Measurements from ENCODE around the gene ITPKB. TPM values are rescaled to one million over a fixed set of nuclear protein-coding genes. Genes with fewer than 3 reads are reported as not detected.
"Not testable (repeated sequence)": the region's sequence is repeated elsewhere in the genome, so short reads cannot be mapped to it uniquely, and the experiment has no call there.

Gene ITPKB
- total RNA-seq, 1 donor from 2014 or later: 24.8 TPM

GRCh38 chr1:226629210-226629895 is 109.7 kb downstream of the ITPKB start:
- intact Hi-C loops (cut with DNase I): no loop called here
- DNase-seq (ENCODE audit: missing footprints): peak; percentile 44
- ATAC-seq: no peak

GRCh38 chr1:226628612-226629155 is 110.4 kb downstream of the ITPKB start:
- DNase-seq (ENCODE audit: missing footprints) (peak; percentile 45), ATAC-seq (no peak)
- intact Hi-C loops (cut with DNase I): no loop called here

DNA sequence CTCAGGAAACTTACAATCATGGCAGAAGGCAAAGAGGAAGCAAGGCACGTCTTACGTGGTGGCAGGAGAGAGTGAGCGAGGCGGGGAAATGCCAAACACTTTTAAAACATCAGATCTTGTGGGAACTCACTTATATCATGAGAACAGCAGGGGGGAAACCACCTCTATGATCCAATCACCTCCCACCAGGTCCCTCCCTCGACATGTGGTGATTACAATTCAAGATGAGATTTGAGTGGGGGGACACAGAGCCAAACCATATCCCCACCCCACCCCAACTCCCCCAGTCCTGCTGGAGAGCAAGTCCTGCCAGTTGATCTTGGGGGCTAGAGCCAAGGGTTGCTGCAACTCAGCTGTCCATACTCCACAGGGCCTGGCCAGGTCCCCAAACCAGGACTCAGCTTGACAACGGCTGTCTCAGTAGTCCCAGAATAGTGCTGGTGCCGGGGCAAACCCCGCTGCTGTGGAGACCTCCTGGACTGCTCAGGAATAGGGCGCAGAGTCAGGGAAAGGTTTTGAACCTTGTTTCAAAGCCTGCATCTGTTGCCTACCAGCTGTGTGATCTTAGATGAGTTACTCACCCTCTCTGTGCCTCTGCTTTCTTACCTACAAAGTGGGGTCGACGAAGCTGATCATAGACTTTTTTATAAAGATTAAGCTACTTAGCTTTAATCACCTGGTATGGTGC is 111.0 kb downstream of the ITPKB start:
- intact Hi-C loops (cut with DNase I): loop anchor here (2.0 kb wide), 1 partner anchor 201 kb away; no protein-coding TSS in a partner anchor
- DNase-seq (ENCODE audit: missing footprints) (no peak), ATAC-seq (no peak)

- intact Hi-C loops (cut with DNase I): loop anchor here (2.0 kb wide), 1 partner anchor 202 kb away; no protein-coding TSS in a partner anchor
- ATAC-seq (no peak), DNase-seq (ENCODE audit: missing footprints) (no peak)
These were observed 111.9 kb downstream of the ITPKB start for GRCh38 chr1:226627050-226627755.

GRCh38 chr1:226626577-226626956 is 112.5 kb downstream of the ITPKB start:
- DNase-seq (ENCODE audit: missing footprints) (peak; percentile 87), ATAC-seq (peak; percentile 81)
- intact Hi-C loops (cut with DNase I): loop anchor here (2.0 kb wide), 1 partner anchor 202 kb away; no protein-coding TSS in a partner anchor

- DNase-seq (ENCODE audit: missing footprints) (peak; percentile 52), ATAC-seq (peak; percentile 19)
- intact Hi-C loops (cut with DNase I): loop anchor here (2.0 kb wide), 1 partner anchor 203 kb away; no protein-coding TSS in a partner anchor
These were observed 113.1 kb downstream of the ITPKB start for GRCh38 chr1:226625832-226626576.

DNA sequence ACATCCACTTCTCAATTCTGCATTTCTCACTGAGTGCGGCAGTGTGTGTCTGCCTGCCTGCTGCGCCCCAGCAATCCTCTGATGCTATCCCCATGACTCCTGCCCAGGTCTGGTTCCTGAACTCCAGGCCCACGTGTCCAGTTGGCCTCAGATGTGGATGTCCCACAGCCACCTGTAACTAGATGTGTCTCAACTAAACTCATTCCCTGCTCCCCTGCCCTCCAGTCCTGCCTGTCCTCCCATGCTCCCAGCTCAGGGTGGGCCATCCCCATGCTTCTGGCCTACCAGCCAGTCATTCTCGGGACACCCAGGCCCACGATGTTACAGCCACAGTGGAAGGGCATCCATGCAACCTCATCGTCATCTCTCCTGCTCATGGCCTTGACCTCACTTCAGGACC is 113.8 kb downstream of the ITPKB start:
- peak; percentile 52 for DNase-seq (ENCODE audit: missing footprints)
- intact Hi-C loops (cut with DNase I): no loop called here
- ATAC-seq: no peak

- DNase-seq (ENCODE audit: missing footprints): peak; percentile 46
- ATAC-seq: no peak
- intact Hi-C loops (cut with DNase I): no loop called here
These were observed 114.6 kb downstream of the ITPKB start for GRCh38 chr1:226624526-226624925.

GRCh38 chr1:226622012-226622411 is 117.1 kb downstream of the ITPKB start:
- DNase-seq (ENCODE audit: missing footprints): no peak
- intact Hi-C loops (cut with DNase I): no loop called here
- no peak for ATAC-seq

- no peak for DNase-seq (ENCODE audit: missing footprints)
- ATAC-seq: no peak
- intact Hi-C loops (cut with DNase I): no loop called here
These were observed 120.1 kb downstream of the ITPKB start for GRCh38 chr1:226619031-226619430.

GRCh38 chr1:226618380-226618779 is 120.7 kb downstream of the ITPKB start:
- intact Hi-C loops (cut with DNase I): no loop called here
- no peak for DNase-seq (ENCODE audit: missing footprints)
- ATAC-seq: no peak

DNA sequence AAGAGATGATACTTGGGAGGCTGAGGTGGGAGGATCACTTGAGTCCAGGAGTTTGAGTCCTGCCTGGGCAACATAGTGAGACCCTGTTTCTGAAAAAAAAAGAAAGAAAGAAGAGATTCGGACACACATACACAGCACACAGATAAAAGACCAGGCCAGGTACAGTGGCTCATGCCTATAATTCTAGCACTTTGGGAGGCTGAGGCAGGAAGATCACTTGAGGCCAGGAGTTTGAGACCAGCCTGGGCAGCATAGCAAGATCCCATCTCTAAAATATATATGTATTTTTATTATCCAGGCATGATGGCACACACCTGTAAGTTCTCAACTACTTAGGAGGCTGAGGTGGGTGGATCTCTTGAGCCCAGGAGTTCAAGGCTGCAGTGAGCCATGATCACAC is 121.4 kb downstream of the ITPKB start:
- DNase-seq (ENCODE audit: missing footprints); intact Hi-C loops (cut with DNase I); ATAC-seq: not testable (repeated sequence)

DNA sequence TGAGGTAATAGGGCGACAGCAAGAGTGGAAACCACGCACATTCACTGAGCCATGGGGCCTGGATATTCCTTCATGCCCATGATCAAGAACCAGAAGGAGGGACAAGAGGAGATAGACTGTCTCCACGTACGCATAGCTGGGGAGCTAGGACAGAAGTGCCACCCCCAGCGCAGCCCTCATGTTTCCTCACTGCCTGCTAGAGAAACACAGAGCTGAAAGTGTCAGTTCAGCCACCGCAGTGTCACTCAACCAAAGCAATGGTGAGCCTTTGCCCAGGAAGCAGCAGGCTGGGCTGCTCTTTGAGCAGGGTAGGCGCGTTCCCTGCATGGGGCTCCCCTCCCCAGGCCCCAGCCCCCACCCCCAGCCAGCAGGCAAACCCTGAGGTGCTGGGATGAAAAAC is 122.0 kb downstream of the ITPKB start:
- no peak for DNase-seq (ENCODE audit: missing footprints)
- no peak for ATAC-seq
- intact Hi-C loops (cut with DNase I): no loop called here

- intact Hi-C loops (cut with DNase I): no loop called here
- ATAC-seq (no peak), DNase-seq (ENCODE audit: missing footprints) (no peak)
These were observed 122.4 kb downstream of the ITPKB start for GRCh38 chr1:226616636-226617035.

- no peak for ATAC-seq
- intact Hi-C loops (cut with DNase I): no loop called here
- no peak for DNase-seq (ENCODE audit: missing footprints)
These were observed 123.2 kb downstream of the ITPKB start for GRCh38 chr1:226615876-226616275.

DNA sequence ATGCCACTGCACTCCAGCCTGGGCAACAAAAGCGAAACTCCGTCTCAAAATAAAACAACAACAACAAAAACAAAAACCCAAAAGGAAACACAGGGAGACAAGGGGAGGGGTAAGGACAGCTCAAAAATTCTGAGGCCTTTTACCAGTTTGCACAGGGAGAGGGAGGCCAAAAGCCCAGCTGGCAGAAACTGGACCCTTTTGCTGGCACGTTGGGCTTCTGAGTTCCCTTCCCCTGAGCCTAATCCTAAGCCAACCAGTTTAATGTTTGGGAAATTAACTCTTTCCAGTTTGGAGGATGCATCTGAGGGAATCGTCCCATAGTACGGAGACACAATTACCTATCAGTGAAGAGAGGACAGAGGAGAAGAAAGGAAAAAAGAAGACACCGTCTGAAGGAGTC is 127.1 kb downstream of the ITPKB start:
- intact Hi-C loops (cut with DNase I); ATAC-seq; DNase-seq (ENCODE audit: missing footprints): not testable (repeated sequence)

- intact Hi-C loops (cut with DNase I): no loop called here
These were observed 127.8 kb downstream of the ITPKB start for GRCh38 chr1:226611301-226611700.

DNA sequence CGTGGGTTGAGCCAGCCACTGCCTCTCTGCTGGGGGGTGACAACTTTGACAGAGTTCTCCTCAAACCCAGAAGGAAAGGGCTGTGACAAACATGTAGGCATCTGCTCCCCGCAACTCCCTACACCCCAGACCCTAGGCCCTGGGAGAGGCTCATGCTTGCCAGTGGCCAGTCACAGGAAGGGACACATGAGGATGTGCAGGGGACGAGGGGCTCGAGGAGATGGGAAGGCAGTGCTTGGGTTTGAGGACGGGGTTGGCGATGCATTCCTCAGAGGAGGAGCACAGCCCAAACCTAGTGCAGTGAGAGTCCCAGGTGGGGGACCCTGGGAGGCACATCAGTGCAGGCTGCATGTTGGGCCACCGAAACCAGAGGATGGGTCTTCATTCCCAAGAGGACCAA is 128.4 kb downstream of the ITPKB start:
- no peak for DNase-seq (ENCODE audit: missing footprints)
- no peak for ATAC-seq
- intact Hi-C loops (cut with DNase I): no loop called here

More at GRCh38 chr1:226611301-226611700, 127.8 kb downstream of the ITPKB start:
- ATAC-seq (no peak), DNase-seq (ENCODE audit: missing footprints) (no peak)
